OCI-LY1 (cell line): ENCODE results near the gene TPRX2.

Experiments used
- H2AFZ ChIP-seq: fragments of 200-600 bp; sonication (generic), shearing (Covaris generic); 2 replicates; pipeline ENCODE4 v1.6.0; 2014; ENCODE audit warnings: antibody characterized with exemption, mild to moderate bottlenecking, low read length
- H3F3A ChIP-seq: fragments of 200-600 bp; sonication (generic), shearing (Covaris generic); 2 replicates; pipeline ENCODE4 v1.6.0; 2014; ENCODE audit warnings: mild to moderate bottlenecking, antibody characterized with exemption, low read length, moderate library complexity; ENCODE audit not compliant: insufficient read depth
- H3K27ac ChIP-seq: fragments of 200-600 bp; sonication (generic); 2 replicates; pipeline ENCODE4 v1.5.1; 2014; ENCODE audit warnings: low read length, mixed run types, mild to moderate bottlenecking, low read depth; ENCODE audit not compliant: poor library complexity, severe bottlenecking
- H3K27me3 ChIP-seq: fragments of 200-600 bp; sonication (generic); 2 replicates; pipeline ENCODE4 v1.6.0; 2014; ENCODE audit warnings: antibody characterized with exemption, mild to moderate bottlenecking, low read length, moderate library complexity; ENCODE audit not compliant: insufficient read depth
- H3K36me3 ChIP-seq: fragments of 200-600 bp; sonication (generic); 2 replicates; pipeline ENCODE4 v1.6.1; 2014; ENCODE audit warnings: mild to moderate bottlenecking, antibody characterized with exemption, low read length, moderate library complexity, mixed read lengths; ENCODE audit not compliant: insufficient read depth
- H3K4me1 ChIP-seq: fragments of 200-600 bp; sonication (generic); 2 replicates; pipeline ENCODE4 v1.5.1; 2014; ENCODE audit warnings: mild to moderate bottlenecking, low read length, moderate library complexity; ENCODE audit not compliant: insufficient read depth, severe bottlenecking
- H3K4me2 ChIP-seq: fragments of 200-600 bp; sonication (generic), shearing (Covaris generic); 2 replicates; pipeline ENCODE4 v1.6.1; 2014; ENCODE audit warnings: low read length
- H3K4me3 ChIP-seq: fragments of 200-600 bp; sonication (generic); 2 replicates; pipeline ENCODE4 v1.5.1; 2014; ENCODE audit warnings: low read length, low read depth, mild to moderate bottlenecking, mixed read lengths; ENCODE audit not compliant: poor library complexity, severe bottlenecking
- H3K79me2 ChIP-seq: fragments of 200-600 bp; shearing (Covaris generic); 2 replicates; pipeline ENCODE4 v1.6.1; 2016; ENCODE audit warnings: mixed run types, low read length, mixed read lengths; ENCODE audit not compliant: insufficient read depth
- H3K9ac ChIP-seq: fragments of 200-600 bp; sonication (generic), shearing (Covaris generic); 2 replicates; pipeline ENCODE4 v1.6.1; 2014; ENCODE audit warnings: mild to moderate bottlenecking, low read length, mixed read lengths
- H3K9me2 ChIP-seq: fragments of 200-600 bp; sonication (generic), shearing (Covaris generic); 2 replicates; pipeline ENCODE4 v1.6.1; 2014; ENCODE audit warnings: low read depth, mild to moderate bottlenecking, low read length, mixed read lengths
- H3K9me3 ChIP-seq: fragments of 200-600 bp; shearing (Covaris generic); 2 replicates; pipeline ENCODE4 v1.6.1; 2014; ENCODE audit warnings: low read length, mixed read lengths
- H4K20me1 ChIP-seq: fragments of 200-600 bp; sonication (generic), shearing (Covaris generic); 2 replicates; pipeline ENCODE4 v1.6.0; 2016; ENCODE audit warnings: mild to moderate bottlenecking, low read length; ENCODE audit not compliant: insufficient read depth
- EZH2 ChIP-seq: fragments of 200-600 bp; sonication (generic), shearing (Covaris generic); IDR thresholded peaks from 2 replicates; pipeline ENCODE4 v1.8.0; 2017; ENCODE audit warnings: borderline replicate concordance, mixed run types, mild to moderate bottlenecking, antibody characterized with exemption, low read length, moderate library complexity, mixed read lengths
- TF ChIP-seq, protein P1 (sequence below): fragments of 200-600 bp; sonication (generic), shearing (Covaris generic); IDR thresholded peaks from 2 replicates; pipeline ENCODE4 v1.5.1; 2017; ENCODE audit warnings: mild to moderate bottlenecking, antibody characterized with exemption, low read length, moderate library complexity, mixed read lengths

Gene TPRX2

DNA sequence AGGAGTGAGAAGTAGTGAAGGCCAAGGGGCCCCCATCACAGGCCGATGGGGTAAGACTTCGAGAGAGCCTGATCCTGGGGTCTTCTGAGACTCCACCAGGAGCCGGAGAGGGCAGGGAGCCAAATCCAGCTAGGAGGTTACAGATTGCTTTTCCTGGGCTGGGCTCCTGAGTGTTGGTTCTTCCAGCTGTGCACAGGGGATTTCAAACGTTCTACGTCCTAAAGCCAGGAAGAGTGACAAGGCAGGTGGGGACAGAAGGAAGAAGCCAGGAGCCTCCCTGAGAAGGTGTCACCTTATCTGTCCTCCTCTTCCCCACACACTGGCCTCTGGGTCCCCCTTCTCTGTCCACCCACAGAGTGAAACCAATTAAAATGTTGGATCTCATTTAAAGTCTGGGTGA is 16.1 kb upstream of the TPRX2 start:
- Histone ChIP-seq H3K9me3 (no peaks in the 10 kb centered on the region), H2AFZ (no peak overlapping the region), H3K9me2 (no peaks in the 10 kb centered on the region), H3K27me3 (no peaks in the 10 kb centered on the region; the same call in 1 of the 2 replicates), H3K27ac (no peak overlapping the region), H3K4me2 (no peak overlapping the region), H3K4me3 (no peak overlapping the region), H3F3A (no peaks in the 10 kb centered on the region), H4K20me1 (no peaks in the 10 kb centered on the region), H3K79me2 (no peaks in the 10 kb centered on the region), H3K36me3 (no peaks in the 10 kb centered on the region), H3K9ac (no peak overlapping the region), H3K4me1 (no peaks in the 10 kb centered on the region)
- no peak for TF ChIP-seq EZH2
- TF ChIP-seq, protein P1, sequence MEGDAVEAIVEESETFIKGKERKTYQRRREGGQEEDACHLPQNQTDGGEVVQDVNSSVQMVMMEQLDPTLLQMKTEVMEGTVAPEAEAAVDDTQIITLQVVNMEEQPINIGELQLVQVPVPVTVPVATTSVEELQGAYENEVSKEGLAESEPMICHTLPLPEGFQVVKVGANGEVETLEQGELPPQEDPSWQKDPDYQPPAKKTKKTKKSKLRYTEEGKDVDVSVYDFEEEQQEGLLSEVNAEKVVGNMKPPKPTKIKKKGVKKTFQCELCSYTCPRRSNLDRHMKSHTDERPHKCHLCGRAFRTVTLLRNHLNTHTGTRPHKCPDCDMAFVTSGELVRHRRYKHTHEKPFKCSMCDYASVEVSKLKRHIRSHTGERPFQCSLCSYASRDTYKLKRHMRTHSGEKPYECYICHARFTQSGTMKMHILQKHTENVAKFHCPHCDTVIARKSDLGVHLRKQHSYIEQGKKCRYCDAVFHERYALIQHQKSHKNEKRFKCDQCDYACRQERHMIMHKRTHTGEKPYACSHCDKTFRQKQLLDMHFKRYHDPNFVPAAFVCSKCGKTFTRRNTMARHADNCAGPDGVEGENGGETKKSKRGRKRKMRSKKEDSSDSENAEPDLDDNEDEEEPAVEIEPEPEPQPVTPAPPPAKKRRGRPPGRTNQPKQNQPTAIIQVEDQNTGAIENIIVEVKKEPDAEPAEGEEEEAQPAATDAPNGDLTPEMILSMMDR, result no peak

DNA sequence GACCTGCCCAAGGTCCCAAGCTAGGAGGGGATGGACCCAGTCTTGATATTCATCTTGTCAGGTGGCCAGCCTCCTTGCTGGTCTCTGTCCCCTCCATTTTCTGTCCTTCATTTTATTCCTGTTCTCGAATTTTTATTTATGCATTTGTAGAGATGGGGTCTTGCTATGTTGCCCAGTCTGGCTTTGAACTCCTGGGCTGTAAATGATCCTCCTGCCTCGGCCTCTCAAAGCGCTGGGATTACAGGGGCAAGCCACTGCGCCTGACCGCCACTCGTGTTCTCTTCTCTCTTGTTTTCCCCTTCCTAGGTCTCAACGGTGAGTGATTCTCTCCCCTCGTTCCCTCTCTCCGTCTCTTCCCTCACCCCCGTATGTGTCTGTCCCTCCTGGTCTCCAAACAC is 10.6 kb upstream of the TPRX2 start:
- Histone ChIP-seq H3K36me3 (no peaks in the 10 kb centered on the region), H3K27ac (no peak overlapping the region), H3K9ac (no peak overlapping the region), H2AFZ (no peak overlapping the region), H3K79me2 (no peaks in the 10 kb centered on the region), H3F3A (no peaks in the 10 kb centered on the region), H3K9me3 (no peaks in the 10 kb centered on the region), H3K4me1 (no peaks in the 10 kb centered on the region), H3K27me3 (no peaks in the 10 kb centered on the region), H3K4me3 (no peak overlapping the region), H3K9me2 (no peaks in the 10 kb centered on the region), H3K4me2 (no peak overlapping the region), H4K20me1 (no peaks in the 10 kb centered on the region)
- TF ChIP-seq EZH2, result no peak
- TF ChIP-seq, protein P1, result no peak

DNA sequence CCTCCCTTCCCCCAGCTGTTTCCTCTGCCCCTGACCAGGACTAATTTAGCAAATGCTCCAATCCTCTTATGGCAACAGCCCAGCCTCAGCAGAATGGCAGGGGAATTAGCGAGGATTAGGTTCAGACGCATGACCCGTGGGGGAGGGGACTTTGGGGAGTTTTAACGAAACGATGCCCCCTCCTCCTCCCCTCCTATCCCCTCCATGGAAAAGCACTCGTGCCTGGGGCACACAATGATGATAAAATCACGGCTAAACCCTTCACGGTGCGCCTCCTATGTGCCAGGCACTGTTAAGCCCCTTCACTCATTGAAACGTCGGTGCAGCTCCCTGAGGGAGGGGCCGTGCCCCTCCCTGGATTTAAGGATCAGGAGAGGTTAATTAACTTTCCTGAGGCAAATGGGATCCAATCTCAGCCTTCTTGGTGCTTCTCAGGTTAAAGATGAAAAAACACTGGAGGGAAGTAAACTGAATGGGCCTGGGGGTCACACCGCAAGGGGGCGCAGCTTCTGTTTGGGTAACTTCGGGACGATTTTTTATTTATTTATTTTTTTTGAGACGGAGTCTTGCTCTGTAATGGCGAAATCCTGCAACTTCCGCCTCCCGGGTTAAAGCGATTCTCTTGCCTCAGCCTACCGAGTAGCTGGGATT is 10.1 kb upstream of the TPRX2 start:
- H3K4me3 ChIP-seq, result no peak overlapping the region
- no peaks in the 10 kb centered on the region for H3K27me3 ChIP-seq
- H3K4me1 ChIP-seq, result no peaks in the 10 kb centered on the region
- TF ChIP-seq, protein P1, result peak; percentile 26; the same call in 1 of the 2 replicates
- TF ChIP-seq EZH2, result no peak
- no peaks in the 10 kb centered on the region for H3K9me2 ChIP-seq
- no peak overlapping the region for H3K9ac ChIP-seq
- no peaks in the 10 kb centered on the region for H3K9me3 ChIP-seq
- H3K4me2 ChIP-seq, result no peak overlapping the region
- no peaks in the 10 kb centered on the region for H4K20me1 ChIP-seq
- H3K27ac ChIP-seq, result no peak overlapping the region
- no peak overlapping the region for H2AFZ ChIP-seq
- H3K79me2 ChIP-seq, result no peaks in the 10 kb centered on the region
- H3F3A ChIP-seq, result no peaks in the 10 kb centered on the region
- H3K36me3 ChIP-seq, result no peaks in the 10 kb centered on the region
